ENCODE measurements around the gene NUP43.

DNA sequence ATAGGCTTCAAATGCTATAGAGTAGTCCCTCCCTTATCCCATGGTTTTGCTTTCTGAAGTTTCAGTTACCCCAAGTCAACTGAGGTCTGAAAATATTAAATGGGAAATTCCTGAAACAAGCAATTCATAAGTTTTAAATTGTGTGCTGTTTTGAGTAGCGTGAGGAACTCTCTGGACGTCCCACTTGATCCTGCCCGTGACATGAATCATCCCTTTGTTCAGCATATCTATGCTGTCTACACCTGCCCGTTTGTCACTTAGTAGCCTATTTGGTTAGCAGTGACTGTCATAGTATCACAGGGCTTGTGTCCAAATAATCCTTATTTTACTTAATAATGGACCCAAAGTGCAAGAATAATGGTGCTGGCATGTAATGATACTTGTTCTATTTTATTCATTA is 8.2 kb upstream of the NUP43 start:
- TF ChIP-seq, protein P1, sequence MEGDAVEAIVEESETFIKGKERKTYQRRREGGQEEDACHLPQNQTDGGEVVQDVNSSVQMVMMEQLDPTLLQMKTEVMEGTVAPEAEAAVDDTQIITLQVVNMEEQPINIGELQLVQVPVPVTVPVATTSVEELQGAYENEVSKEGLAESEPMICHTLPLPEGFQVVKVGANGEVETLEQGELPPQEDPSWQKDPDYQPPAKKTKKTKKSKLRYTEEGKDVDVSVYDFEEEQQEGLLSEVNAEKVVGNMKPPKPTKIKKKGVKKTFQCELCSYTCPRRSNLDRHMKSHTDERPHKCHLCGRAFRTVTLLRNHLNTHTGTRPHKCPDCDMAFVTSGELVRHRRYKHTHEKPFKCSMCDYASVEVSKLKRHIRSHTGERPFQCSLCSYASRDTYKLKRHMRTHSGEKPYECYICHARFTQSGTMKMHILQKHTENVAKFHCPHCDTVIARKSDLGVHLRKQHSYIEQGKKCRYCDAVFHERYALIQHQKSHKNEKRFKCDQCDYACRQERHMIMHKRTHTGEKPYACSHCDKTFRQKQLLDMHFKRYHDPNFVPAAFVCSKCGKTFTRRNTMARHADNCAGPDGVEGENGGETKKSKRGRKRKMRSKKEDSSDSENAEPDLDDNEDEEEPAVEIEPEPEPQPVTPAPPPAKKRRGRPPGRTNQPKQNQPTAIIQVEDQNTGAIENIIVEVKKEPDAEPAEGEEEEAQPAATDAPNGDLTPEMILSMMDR (IDR thresholded peaks at IDR 0.05): no peak
- TF ChIP-seq POLR2A (IDR thresholded peaks at IDR 0.05) (no peak), EP300 (IDR thresholded peaks at IDR 0.05) (no peak)
